ENCODE results near the gene KDSR.

The KDSR gene

DNA sequence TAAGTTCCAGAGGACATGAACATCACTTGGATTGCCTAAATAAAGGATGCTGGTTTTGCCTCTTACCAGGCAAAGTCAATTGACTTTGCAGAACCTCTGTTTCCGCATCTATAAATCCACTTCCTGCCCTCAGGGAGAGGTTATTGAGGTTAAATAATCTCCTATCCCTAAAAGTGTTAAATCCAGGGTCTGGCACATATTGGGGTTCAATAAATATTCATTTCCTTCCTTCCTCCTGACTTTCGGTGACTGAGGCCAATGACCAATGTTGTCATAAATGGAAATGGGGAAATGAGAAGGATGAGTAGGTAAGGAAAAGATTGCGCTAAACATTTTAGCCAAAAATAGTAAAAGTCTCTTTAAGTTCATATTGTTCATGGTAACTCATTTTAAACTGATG is 63.5 kb downstream of the KDSR start:
- H3K27ac ChIP-seq: no peak overlapping the region

DNA sequence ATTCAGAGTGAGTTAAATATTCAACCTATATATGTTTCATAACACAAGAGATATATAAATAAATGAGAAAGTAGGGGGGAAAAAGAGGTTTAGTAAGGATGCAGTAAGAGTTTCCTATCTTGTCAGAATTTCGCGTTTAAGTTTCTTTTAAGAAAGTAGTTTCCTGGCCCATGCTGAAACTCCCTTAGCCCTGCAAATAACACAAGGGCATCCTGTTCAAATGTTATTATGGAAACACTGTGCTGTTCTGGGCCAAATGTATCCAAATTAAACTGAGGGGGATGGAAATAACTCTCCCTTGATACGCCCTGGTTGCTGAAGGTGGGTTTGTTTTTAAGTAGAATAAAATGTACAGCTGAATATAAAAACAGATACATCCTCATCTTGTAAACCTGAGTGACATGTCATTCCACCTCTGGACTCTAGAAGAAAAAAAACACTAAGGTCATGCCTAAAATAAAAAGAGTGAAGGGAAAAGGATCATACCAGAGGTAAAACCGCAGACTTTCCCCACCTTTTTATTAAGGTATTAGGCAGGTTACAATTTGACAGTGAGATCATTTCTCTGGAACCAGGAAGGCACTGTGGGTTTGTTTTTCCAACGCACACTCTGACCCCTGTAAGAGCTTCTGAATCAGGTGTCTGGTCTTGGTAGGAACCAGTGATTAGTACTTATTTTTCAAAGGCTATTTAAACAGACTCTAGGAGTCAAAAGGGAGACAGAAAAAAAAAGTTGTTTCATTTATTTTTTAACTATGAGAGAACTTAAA is 64.2 kb downstream of the KDSR start:
- TF ChIP-seq ZFX (IDR thresholded peaks at IDR 0.05; ENCODE audit: borderline replicate concordance): no peak
- TF ChIP-seq, protein P1, sequence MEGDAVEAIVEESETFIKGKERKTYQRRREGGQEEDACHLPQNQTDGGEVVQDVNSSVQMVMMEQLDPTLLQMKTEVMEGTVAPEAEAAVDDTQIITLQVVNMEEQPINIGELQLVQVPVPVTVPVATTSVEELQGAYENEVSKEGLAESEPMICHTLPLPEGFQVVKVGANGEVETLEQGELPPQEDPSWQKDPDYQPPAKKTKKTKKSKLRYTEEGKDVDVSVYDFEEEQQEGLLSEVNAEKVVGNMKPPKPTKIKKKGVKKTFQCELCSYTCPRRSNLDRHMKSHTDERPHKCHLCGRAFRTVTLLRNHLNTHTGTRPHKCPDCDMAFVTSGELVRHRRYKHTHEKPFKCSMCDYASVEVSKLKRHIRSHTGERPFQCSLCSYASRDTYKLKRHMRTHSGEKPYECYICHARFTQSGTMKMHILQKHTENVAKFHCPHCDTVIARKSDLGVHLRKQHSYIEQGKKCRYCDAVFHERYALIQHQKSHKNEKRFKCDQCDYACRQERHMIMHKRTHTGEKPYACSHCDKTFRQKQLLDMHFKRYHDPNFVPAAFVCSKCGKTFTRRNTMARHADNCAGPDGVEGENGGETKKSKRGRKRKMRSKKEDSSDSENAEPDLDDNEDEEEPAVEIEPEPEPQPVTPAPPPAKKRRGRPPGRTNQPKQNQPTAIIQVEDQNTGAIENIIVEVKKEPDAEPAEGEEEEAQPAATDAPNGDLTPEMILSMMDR (IDR thresholded peaks at IDR 0.05): no peak
- H3K27ac ChIP-seq: no peak overlapping the region

More for the DNA sequence above, 63.5 kb downstream of the KDSR start:
- no peak for TF ChIP-seq ZFX (IDR thresholded peaks at IDR 0.05; ENCODE audit: borderline replicate concordance)
- TF ChIP-seq, protein P1 (IDR thresholded peaks at IDR 0.05): no peak

DNA sequence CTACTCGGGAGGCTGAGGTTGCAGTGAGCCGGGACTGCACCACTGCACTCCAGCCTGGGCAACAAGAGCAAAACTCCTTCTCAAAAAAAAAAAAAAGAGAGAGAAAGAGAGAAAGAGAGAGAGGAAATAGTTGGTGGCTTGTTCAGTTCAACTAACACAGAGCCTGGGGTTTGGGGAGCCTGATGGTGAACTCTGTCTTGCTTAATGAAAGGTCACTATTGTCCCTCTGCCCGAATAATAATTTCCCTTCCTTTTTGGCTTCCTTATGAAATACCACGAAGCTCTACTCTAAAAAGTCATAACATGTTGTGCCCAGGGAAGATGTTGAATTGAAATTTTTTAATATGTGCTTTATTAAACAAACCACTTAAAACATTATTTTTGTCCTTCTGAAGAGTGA is 64.8 kb downstream of the KDSR start:
- TF ChIP-seq ZFX (IDR thresholded peaks at IDR 0.05; ENCODE audit: borderline replicate concordance): no peak
- TF ChIP-seq, protein P1 (IDR thresholded peaks at IDR 0.05): no peak
- no peak overlapping the region for H3K27ac ChIP-seq

DNA sequence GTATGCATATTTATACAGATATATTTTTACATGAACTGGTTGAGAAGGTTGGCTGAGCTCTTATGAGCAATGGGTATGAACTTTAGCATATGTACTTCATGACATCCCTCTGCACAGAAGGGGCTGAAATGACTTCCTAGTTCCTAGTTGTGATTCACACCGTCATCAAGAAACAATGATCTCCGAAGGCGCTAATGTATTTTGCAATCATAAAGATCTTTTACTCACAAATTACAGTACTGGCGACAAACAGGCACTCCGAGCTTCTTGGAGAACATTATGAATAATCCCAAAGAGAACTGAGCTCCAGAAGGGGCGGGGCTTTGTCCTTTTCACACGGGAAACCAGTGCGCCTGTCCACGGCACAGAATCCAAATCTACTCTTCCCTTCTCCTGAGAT is 65.6 kb downstream of the KDSR start:
- H3K27ac ChIP-seq: no peak overlapping the region
- no peak for TF ChIP-seq ZFX (IDR thresholded peaks at IDR 0.05; ENCODE audit: borderline replicate concordance)
- TF ChIP-seq, protein P1 (IDR thresholded peaks at IDR 0.05): no peak

DNA sequence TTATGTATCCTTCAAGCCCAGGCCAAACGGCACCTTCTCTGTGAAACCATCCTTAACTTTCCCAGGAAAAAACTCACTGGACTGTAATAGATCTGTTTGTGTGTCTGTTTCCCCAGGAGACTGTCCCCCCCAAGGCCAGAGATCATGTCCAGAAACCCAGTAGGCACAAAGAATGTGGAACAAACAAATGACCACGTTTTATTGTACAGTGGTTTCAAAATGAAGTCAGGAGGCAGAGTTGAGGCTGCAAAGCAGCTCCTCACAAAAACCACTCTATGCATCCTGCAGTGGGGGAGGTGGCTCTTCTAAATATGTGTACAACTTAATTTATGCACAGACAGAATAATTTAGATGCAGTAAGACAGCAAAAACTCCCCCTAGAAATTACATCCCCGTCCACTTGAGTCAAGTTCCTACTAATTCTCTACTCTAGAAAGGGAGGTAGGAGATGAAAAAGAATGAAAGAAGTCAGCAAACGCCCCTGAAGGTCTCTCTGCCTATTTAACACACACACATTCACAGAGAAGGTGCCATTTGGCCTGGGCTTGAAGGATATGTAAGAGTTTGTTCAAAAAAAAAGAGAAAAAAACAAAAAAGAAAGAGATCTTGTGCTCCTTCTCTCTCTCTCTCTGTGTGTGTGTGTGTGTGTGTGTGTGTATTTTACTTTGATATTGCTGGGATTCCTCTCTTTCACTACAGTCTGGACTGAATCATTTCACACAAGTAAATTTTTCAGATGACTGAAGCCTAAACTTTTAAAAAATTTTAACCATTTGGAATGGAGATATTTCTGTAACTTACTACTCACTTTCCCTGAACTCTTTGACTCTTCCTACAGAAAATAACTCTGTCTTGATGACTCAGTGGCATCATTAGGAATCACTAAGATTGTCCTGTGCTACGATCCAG is 66.9 kb downstream of the KDSR start:
- TF ChIP-seq ZFX (IDR thresholded peaks at IDR 0.05; ENCODE audit: borderline replicate concordance): no peak
- TF ChIP-seq, protein P1 (IDR thresholded peaks at IDR 0.05): no peak
- no peak overlapping the region for H3K27ac ChIP-seq

DNA sequence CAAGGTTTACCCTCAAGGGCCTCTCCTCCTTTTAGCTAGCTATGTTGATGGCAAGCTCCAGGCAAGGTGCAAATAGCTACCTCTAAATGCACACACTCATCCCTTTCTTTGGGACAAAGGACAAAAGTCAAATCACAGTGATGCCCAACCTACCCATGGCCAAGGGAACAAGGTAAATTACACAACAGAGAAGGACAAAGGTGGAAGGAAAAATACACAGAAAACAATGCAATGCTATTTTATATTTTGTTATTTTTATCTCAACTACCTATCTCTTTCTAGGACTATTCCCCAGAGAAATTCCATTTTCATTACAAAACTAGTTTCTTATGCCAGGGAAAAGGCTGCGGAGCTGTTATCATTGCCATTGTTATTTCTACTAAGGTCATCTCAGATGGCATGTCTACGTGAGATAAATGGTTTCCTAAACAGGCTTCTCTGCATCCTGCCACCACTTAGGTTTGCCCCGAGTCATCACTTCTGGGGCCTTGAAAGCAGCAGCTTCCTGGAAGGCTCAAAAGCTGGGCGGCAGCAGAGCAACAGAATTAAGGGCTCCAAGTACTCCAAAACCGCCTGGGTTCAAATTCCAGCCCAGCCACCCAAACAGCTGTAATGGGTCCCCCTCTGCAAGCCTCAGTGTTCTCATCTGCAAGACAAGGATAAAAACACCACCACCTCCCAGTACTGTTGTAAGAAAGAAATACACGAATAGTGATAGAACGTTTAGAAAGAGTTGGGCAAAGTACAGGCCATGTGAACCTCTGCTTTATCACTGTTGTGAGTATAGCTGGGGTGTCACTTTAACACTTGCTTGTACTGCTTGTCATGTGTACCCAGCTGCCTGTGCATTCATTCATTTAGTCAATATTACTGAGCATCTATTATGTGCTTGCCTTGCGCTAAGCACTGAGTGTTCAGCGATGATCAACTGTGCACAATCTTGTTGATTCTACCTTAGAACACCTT is 68.3 kb downstream of the KDSR start:
- TF ChIP-seq ZFX (IDR thresholded peaks at IDR 0.05; ENCODE audit: borderline replicate concordance): no peak
- TF ChIP-seq, protein P1 (IDR thresholded peaks at IDR 0.05): no peak
- H3K27ac ChIP-seq: no peak overlapping the region

Data from 22Rv1 (cell line).